ENCODE data around the gene SCFD2. TPM values are rescaled to one million over a fixed set of nuclear protein-coding genes. Genes with fewer than 3 reads are reported as not detected.

SCFD2 gene
- total and polyA plus RNA-seq, 4 donors = 5.2 to 28.7 (median 16.4) TPM

GRCh38 chr4:53361451-53361850, 4.4 kb downstream of the SCFD2 start:
- ATAC-seq (ENCODE audit: insufficient read depth, low FRiP score) = no peak
- Histone ChIP-seq H3K36me3 (ENCODE audit: control insufficient read depth in 4 of 4, insufficient read depth in 4 of 4, low read length in 4 of 4) (peaks cover 0 to 3% (median 0%) of the 10 kb centered on the region in 4 donors), H3K4me3 (no peak overlapping the region), H3K4me1 (ENCODE audit: control insufficient read depth in 5 of 5, insufficient read depth in 5 of 5, low read length in 5 of 5) (peaks cover 0 to 21% (median 5%) of the 10 kb centered on the region in 5 donors), H3K27me3 (ENCODE audit: control insufficient read depth in 3 of 3, insufficient read depth in 3 of 3, low read length in 2 of 3) (no peaks in the 10 kb centered on the region), H3K27ac (ENCODE audit: low read depth in 1 of 2, low read length in 1 of 2) (no peak overlapping the region), H3K9me3 (ENCODE audit: control insufficient read depth in 4 of 4, insufficient read depth in 3 of 4, low read length in 3 of 4) (no peaks in the 10 kb centered on the region), H3K9ac (ENCODE audit: insufficient read depth in 1 of 2, low read length in 2 of 2) (no peak overlapping the region)
- no peak for TF ChIP-seq CTCF (IDR thresholded peaks at IDR 0.05; ENCODE audit: control extremely low read depth, extremely low read depth)
- no peak for DNase-seq
- WGBS, 2 donors = 82 to 94% methylated on average over 3 of the region's 3 CpGs

GRCh38 chr4:53355930-53356521, 9.8 kb downstream of the SCFD2 start:
- DNase-seq = no peak
- no peak overlapping the region for H3K9ac ChIP-seq (ENCODE audit: insufficient read depth in 1 of 2, low read length in 2 of 2)

GRCh38 chr4:53354012-53354722, 11.7 kb downstream of the SCFD2 start:
- WGBS, 2 donors = 96% methylated on average over 32 of the region's 32 CpGs
- no peak for ATAC-seq (ENCODE audit: insufficient read depth, low FRiP score)

More at GRCh38 chr4:53355930-53356521, 9.8 kb downstream of the SCFD2 start:
- H3K27me3 ChIP-seq (ENCODE audit: control insufficient read depth in 3 of 3, insufficient read depth in 3 of 3, low read length in 2 of 3) = no peaks in the 10 kb centered on the region
- H3K36me3 ChIP-seq (ENCODE audit: control insufficient read depth in 4 of 4, insufficient read depth in 4 of 4, low read length in 4 of 4) = peaks cover 0 to 3% (median 1%) of the 10 kb centered on the region in 4 donors
- ATAC-seq (ENCODE audit: insufficient read depth, low FRiP score) = no peak
- TF ChIP-seq CTCF (IDR thresholded peaks at IDR 0.05; ENCODE audit: control extremely low read depth, extremely low read depth) = no peak
- no peaks in the 10 kb centered on the region for H3K4me1 ChIP-seq (ENCODE audit: control insufficient read depth in 5 of 5, insufficient read depth in 5 of 5, low read length in 5 of 5)
- no peak overlapping the region for H3K27ac ChIP-seq (ENCODE audit: low read depth in 1 of 2, low read length in 1 of 2)
- no peak overlapping the region for H3K4me3 ChIP-seq
- H3K9me3 ChIP-seq (ENCODE audit: control insufficient read depth in 4 of 4, insufficient read depth in 3 of 4, low read length in 3 of 4) = no peaks in the 10 kb centered on the region

More at GRCh38 chr4:53354012-53354722, 11.7 kb downstream of the SCFD2 start:
- no peak for DNase-seq
- Histone ChIP-seq H3K9me3 (ENCODE audit: control insufficient read depth in 4 of 4, insufficient read depth in 3 of 4, low read length in 3 of 4) (no peaks in the 10 kb centered on the region), H3K4me1 (ENCODE audit: control insufficient read depth in 5 of 5, insufficient read depth in 5 of 5, low read length in 5 of 5) (peaks cover 0 to 6% (median 0%) of the 10 kb centered on the region in 5 donors), H3K4me3 (no peak overlapping the region), H3K36me3 (ENCODE audit: control insufficient read depth in 4 of 4, insufficient read depth in 4 of 4, low read length in 4 of 4) (peaks cover 0 to 3% (median 1%) of the 10 kb centered on the region in 4 donors), H3K9ac (ENCODE audit: insufficient read depth in 1 of 2, low read length in 2 of 2) (no peak overlapping the region), H3K27ac (ENCODE audit: low read depth in 1 of 2, low read length in 1 of 2) (no peak overlapping the region), H3K27me3 (ENCODE audit: control insufficient read depth in 3 of 3, insufficient read depth in 3 of 3, low read length in 2 of 3) (no peaks in the 10 kb centered on the region)
- TF ChIP-seq CTCF (IDR thresholded peaks at IDR 0.05; ENCODE audit: control extremely low read depth, extremely low read depth) = no peak

Measured in lung (tissue), 12 donors.